ENCODE measurements around the gene TMEM229A. TPM values are rescaled to one million over a fixed set of nuclear protein-coding genes. Genes with fewer than 3 reads are reported as not detected.

TMEM229A gene
- total RNA-seq, 2 donors from 2014 or later, result not detected

Other genes starting within 250 kb of the TMEM229A start
- gene HYAL4, start 187.9 kb downstream of the TMEM229A start, total RNA-seq, result not detected
- gene SPAM1, start 107.8 kb downstream of the TMEM229A start, total RNA-seq, result not detected

Data from activated T-helper 17 cell treated with anti-CD3 and anti-CD28 coated beads, Interleukin-2, amount 50 U/mL, for 72 hours (primary cell).